ENCODE results near the gene CECR2.

GRCh38 chr22:17477391-17477833 is 108.2 kb downstream of the CECR2 start:
- TF ChIP-seq CTCF (IDR thresholded peaks at IDR 0.05) (no peak), EZH2 (IDR thresholded peaks at IDR 0.05) (no peak), EZH2phosphoT487 (IDR thresholded peaks at IDR 0.05) (no peak)

All from neural progenitor cell (in vitro differentiated cells).